K562 (cell line): ENCODE data around the gene YPEL4. TPM values are rescaled to one million over a fixed set of nuclear protein-coding genes. Genes with fewer than 3 reads are reported as not detected.

Experiments used
- E4F1 ChIP-seq: fragments of 250-450 bp; sonication (Bioruptor Pico); IDR thresholded peaks from 2 replicates; pipeline ENCODE4 v1.5.0; 2021; ENCODE audit warnings: mild to moderate bottlenecking, borderline replicate concordance
- ELF4 ChIP-seq: fragments of 450-650 bp; formaldehyde crosslinking; IDR thresholded peaks from 2 replicates; pipeline ENCODE4 v1.4.0; 2022; ENCODE audit warnings: missing genetic modification characterization
- MCM7 ChIP-seq, 2 experiments: fragments of 450-650 bp; IDR thresholded peaks; 2 replicates each; pipeline ENCODE4 v1.6.1; 2016 to 2018
- NR4A1 ChIP-seq, 2 experiments: fragments of 250-450 bp in 1 of 2; fragments of 450-650 bp in 1 of 2; sonication (Bioruptor Pico) in 1 of 2; IDR thresholded peaks; 2 replicates each; pipeline versions ENCODE4 v1.4.0 to v1.6.1; 2016 to 2020; ENCODE audit warnings: mild to moderate bottlenecking in 2 of 2, missing compliant biosample characterization in 1 of 2, missing genetic modification characterization in 1 of 2, moderate library complexity in 1 of 2
- PTBP1 ChIP-seq: fragments of 200-400 bp; formaldehyde crosslinking; IDR thresholded peaks from 2 replicates; pipeline ENCODE4 v1.6.1; 2017; ENCODE audit warnings: low read depth, low read length
- REST ChIP-seq, 2 experiments: fragments of 450-650 bp; formaldehyde crosslinking in 1 of 2; IDR thresholded peaks; 2 replicates each; pipeline versions ENCODE4 v1.4.0 to v1.6.1; 2014 to 2020; ENCODE audit warnings: mild to moderate bottlenecking in 2 of 2, borderline replicate concordance in 1 of 2, low read depth in 1 of 2
- SAFB ChIP-seq: fragments of 200-400 bp; formaldehyde crosslinking; IDR thresholded peaks from 2 replicates; pipeline ENCODE4 v1.6.1; 2017; ENCODE audit warnings: low read depth, low read length, borderline replicate concordance
- SLC30A9 ChIP-seq: fragments of 250-450 bp; sonication (Bioruptor Pico); IDR thresholded peaks from 2 replicates; pipeline ENCODE4 v1.8.0; 2022; ENCODE audit warnings: mild to moderate bottlenecking, moderate library complexity
- SUPT5H ChIP-seq: fragments of 450-650 bp; IDR thresholded peaks from 2 replicates; pipeline ENCODE4 v1.6.1; 2016
- TCF7L2 ChIP-seq: fragments of 150-350 bp; IDR thresholded peaks from 2 replicates; pipeline ENCODE4 v1.6.1; 2016; ENCODE audit warnings: low read depth, mild to moderate bottlenecking, low read length, moderate library complexity
- XRCC5 ChIP-seq: fragments of 200-400 bp; formaldehyde crosslinking; IDR thresholded peaks from 2 replicates; pipeline ENCODE4 v1.6.1; 2017; ENCODE audit warnings: low read depth, mild to moderate bottlenecking, low read length
- polyA plus RNA-seq, 8 experiments: library from polyadenylated mRNA; depleted of rRNA in 4 of 8; stranded (reverse) in 5 of 8; unstranded in 3 of 8; fragments of >200 nt; fragmentation: Nextera tagmentation in 2 of 8; fragmentation: Illumina TruSeq in 1 of 8; extraction: Ambion mirVana in 2 of 8; extraction: Trizol in 1 of 8; gene quantifications; 2 replicates each; pipeline versions ENCODE4 v1.2.1 to v1.2.3, GENCODE V29; 2011 to 2014; ENCODE audit warnings: inconsistent platforms in 1 of 8, missing spikeins in 1 of 8
- total RNA-seq, 7 experiments: library from RNA; depleted of rRNA in 6 of 7; stranded (reverse); fragments of >200 nt in 6 of 7; fragmentation: Illumina TruSeq in 2 of 7; extraction: Trizol in 2 of 7; gene quantifications; 2 replicates each; pipeline versions ENCODE4 v1.2.1 to v1.2.3, GENCODE V29; 2011 to 2021; ENCODE audit warnings: low replicate concordance in 1 of 7
- TF ChIP-seq, protein P1 (sequence below): fragments of 450-650 bp; formaldehyde crosslinking; IDR thresholded peaks from 2 replicates; pipeline ENCODE4 v1.4.0; 2022; ENCODE audit warnings: missing genetic modification characterization
- TF ChIP-seq, protein P2 (sequence below): fragments of 450-650 bp; IDR thresholded peaks from 2 replicates; pipeline ENCODE4 v1.6.1; 2016; ENCODE audit warnings: antibody characterized with exemption

The YPEL4 gene
- total and polyA plus RNA-seq, 9 of the 15 experiments (the other 6 are each of a cell fraction or from before 2014, with no cell fraction given) = 0.07 to 1.4 (median 0.40) TPM; not detected in 2

DNA sequence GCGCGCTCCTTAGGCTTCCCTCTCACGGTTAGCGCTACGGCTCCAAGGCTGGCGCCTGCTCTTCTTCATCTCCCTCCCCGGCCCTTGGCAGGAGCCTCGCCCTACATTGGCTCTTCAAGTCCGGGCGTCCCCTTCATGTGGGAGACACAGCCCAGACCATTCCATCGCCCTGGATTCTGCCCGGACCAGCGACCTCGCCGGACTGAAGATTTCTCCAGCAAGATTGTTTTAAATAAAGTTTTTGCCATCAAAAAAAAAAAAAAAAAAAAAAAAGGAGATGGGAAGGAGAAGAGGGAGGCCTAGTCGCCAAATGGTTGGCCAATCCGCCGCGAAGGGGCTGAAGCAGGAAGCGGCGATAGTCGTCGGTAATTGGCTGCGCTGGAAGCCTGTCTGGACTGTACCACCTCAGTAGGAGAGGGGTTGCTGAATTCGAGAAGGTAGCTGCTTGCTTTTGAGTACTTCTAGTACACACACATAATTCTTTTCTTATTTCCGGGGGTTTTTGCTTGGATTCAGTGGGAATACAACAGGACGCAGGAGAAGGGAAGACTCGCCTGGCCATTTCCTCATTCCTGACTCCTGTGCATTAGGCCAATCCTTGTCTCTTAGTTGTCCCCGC, 17.5 kb upstream of the YPEL4 start (continued):
- TF ChIP-seq PTBP1 (no peak), NR4A1 (CRISPR knock-in tag; IDR thresholded peaks at IDR 0.05) (peak; percentile 27; the same call in 1 of the 2 replicates), NR4A1 (tag; IDR thresholded peaks at IDR 0.05) (no peak), REST (IDR thresholded peaks at IDR 0.05; ENCODE audit: borderline replicate concordance) (no peak), REST (CRISPR knock-in tag; IDR thresholded peaks at IDR 0.05; ENCODE audit: low read depth) (no peak), SLC30A9 (CRISPR knock-in tag) (no peak), E4F1 (CRISPR knock-in tag) (no peak), SAFB (no peak), SUPT5H (peak; percentile 62), TCF7L2 (peak; percentile 94), XRCC5 (peak; percentile 64; the same call in 1 of the 2 replicates), ELF4 (CRISPR knock-in tag) (peak; percentile 91), MCM7 (IDR thresholded peaks at IDR 0.05) (no peak)
- TF ChIP-seq, protein P1, sequence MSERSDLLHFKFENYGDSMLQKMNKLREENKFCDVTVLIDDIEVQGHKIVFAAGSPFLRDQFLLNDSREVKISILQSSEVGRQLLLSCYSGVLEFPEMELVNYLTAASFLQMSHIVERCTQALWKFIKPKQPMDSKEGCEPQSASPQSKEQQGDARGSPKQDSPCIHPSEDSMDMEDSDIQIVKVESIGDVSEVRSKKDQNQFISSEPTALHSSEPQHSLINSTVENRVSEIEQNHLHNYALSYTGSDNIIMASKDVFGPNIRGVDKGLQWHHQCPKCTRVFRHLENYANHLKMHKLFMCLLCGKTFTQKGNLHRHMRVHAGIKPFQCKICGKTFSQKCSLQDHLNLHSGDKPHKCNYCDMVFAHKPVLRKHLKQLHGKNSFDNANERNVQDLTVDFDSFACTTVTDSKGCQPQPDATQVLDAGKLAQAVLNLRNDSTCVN = peak; percentile 59; the same call in 1 of the 2 replicates
- TF ChIP-seq, protein P2, sequence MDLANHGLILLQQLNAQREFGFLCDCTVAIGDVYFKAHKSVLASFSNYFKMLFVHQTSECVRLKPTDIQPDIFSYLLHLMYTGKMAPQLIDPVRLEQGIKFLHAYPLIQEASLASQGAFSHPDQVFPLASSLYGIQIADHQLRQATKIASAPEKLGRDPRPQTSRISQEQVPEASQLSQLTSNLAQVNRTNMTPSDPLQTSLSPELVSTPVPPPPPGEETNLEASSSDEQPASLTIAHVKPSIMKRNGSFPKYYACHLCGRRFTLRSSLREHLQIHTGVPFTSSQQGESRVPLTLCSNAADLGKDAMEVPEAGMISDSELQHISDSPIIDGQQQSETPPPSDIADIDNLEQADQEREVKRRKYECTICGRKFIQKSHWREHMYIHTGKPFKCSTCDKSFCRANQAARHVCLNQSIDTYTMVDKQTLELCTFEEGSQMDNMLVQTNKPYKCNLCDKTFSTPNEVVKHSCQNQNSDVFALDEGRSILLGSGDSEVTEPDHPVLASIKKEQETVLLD = no peak
